ENCODE data around the gene TRIM63.

TRIM63 gene

GRCh38 chr1:26075421-26076144, 8.2 kb upstream of the TRIM63 start:
- no peak for TF ChIP-seq CTCF (IDR thresholded peaks at IDR 0.05; ENCODE audit: low read depth, low read length)
- no peak overlapping the region for H3K4me3 ChIP-seq (ENCODE audit: low read depth, low read length)

GRCh38 chr1:26072305-26072704, 4.9 kb upstream of the TRIM63 start:
- no peak overlapping the region for H3K4me3 ChIP-seq (ENCODE audit: low read depth, low read length)
- TF ChIP-seq CTCF (IDR thresholded peaks at IDR 0.05; ENCODE audit: low read depth, low read length) = no peak

- no peak for TF ChIP-seq CTCF (IDR thresholded peaks at IDR 0.05; ENCODE audit: low read depth, low read length)
- no peak overlapping the region for H3K4me3 ChIP-seq (ENCODE audit: low read depth, low read length)
Measured at GRCh38 chr1:26070963-26071342, 3.5 kb upstream of the TRIM63 start.

GRCh38 chr1:26070296-26070962, 3.0 kb upstream of the TRIM63 start:
- H3K4me3 ChIP-seq (ENCODE audit: low read depth, low read length) = no peak overlapping the region
- no peak for TF ChIP-seq CTCF (IDR thresholded peaks at IDR 0.05; ENCODE audit: low read depth, low read length)

GRCh38 chr1:26069941-26070295, 2.5 kb upstream of the TRIM63 start:
- no peak overlapping the region for H3K4me3 ChIP-seq (ENCODE audit: low read depth, low read length)
- no peak for TF ChIP-seq CTCF (IDR thresholded peaks at IDR 0.05; ENCODE audit: low read depth, low read length)

- no peak for TF ChIP-seq CTCF (IDR thresholded peaks at IDR 0.05; ENCODE audit: low read depth, low read length)
- no peak overlapping the region for H3K4me3 ChIP-seq (ENCODE audit: low read depth, low read length)
Measured at GRCh38 chr1:26066857-26067256, 573 bp downstream of the TRIM63 start.

GRCh38 chr1:26066160-26066559, 1.3 kb downstream of the TRIM63 start:
- H3K4me3 ChIP-seq (ENCODE audit: low read depth, low read length) = no peak overlapping the region
- TF ChIP-seq CTCF (IDR thresholded peaks at IDR 0.05; ENCODE audit: low read depth, low read length) = no peak

Measured in WI38 (cell line).